ENCODE data around the gene CAMK2B. TPM values are rescaled to one million over a fixed set of nuclear protein-coding genes. Genes with fewer than 3 reads are reported as not detected.

Gene CAMK2B
- total RNA-seq, 2 experiments from 2014 or later, result 0.97 to 1.9 TPM

DNA sequence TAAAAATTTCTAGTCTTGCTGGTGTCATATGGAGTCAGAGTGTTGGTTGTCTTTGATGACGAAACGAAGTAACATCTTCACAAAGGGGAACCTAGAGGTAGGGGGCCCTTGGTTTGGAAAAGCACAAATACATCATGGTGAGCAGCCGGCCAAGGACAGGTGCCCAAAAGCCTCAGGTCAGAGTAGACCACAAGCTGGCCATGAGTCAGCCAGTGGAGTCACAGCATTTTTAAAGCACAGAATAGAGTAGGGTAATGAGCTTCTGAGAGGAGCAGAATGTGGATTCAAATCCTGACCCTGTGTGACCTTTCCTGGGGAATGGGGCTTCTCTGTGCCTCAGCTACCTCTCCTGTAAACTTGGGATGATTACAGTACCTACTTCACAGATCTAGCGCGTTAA lies 5.3 kb downstream of the CAMK2B start:
- ChIA-PET CTCF (interaction anchor here (1.2 kb wide), 1 partner anchor 79 kb away, joined by 5 read pairs; no protein-coding TSS in a partner anchor), POLR2A (interaction anchor here (1.0 kb wide), 1 partner anchor 171 kb away, joined by 3 read pairs; no protein-coding TSS in a partner anchor)
- intact Hi-C loops (cut with micrococcal nuclease), result no loop called here
- Mint-ChIP-seq H3K4me3 (no peak overlapping the region), H3K27ac (no peak overlapping the region), H3K27me3 (peaks cover 18% of the 10 kb centered on the region), H3K9me3 (peaks cover 3% of the 10 kb centered on the region), H3K36me3 (ENCODE audit: low read depth) (no peaks in the 10 kb centered on the region), H3K4me1 (ENCODE audit: low read depth) (peaks cover 4% of the 10 kb centered on the region)
- TF ChIP-seq, protein P1, sequence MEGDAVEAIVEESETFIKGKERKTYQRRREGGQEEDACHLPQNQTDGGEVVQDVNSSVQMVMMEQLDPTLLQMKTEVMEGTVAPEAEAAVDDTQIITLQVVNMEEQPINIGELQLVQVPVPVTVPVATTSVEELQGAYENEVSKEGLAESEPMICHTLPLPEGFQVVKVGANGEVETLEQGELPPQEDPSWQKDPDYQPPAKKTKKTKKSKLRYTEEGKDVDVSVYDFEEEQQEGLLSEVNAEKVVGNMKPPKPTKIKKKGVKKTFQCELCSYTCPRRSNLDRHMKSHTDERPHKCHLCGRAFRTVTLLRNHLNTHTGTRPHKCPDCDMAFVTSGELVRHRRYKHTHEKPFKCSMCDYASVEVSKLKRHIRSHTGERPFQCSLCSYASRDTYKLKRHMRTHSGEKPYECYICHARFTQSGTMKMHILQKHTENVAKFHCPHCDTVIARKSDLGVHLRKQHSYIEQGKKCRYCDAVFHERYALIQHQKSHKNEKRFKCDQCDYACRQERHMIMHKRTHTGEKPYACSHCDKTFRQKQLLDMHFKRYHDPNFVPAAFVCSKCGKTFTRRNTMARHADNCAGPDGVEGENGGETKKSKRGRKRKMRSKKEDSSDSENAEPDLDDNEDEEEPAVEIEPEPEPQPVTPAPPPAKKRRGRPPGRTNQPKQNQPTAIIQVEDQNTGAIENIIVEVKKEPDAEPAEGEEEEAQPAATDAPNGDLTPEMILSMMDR (IDR thresholded peaks at IDR 0.05), result no peak
- DNase-seq, result no peak
- no peak for ATAC-seq

DNA sequence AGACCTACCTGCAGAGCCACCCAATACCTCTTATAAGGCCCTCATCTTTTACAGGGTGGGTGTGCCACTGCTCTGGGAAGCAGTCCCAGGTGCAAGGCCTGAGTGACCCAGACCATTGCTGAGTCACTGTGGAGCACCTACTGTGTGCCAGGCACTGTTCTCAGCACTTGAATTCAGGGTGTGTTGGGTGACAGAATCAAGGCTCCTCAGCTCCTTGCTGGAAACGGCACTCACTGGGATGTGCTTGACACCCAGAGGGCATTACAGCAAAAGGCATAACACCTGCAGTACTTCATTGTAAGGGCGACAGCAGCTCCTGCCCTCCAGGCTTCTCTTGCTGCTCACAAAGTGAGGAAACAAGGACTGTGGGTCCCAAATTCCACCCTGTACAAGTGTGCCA lies 7.1 kb downstream of the CAMK2B start:
- H3K36me3 Mint-ChIP-seq (ENCODE audit: low read depth), result no peaks in the 10 kb centered on the region
- no peaks in the 10 kb centered on the region for H3K4me1 Mint-ChIP-seq (ENCODE audit: low read depth)
- H3K27me3 Mint-ChIP-seq, result peaks cover 6% of the 10 kb centered on the region
- no peak for ATAC-seq
- no peak for DNase-seq
- no peak overlapping the region for H3K27ac Mint-ChIP-seq
- TF ChIP-seq, protein P1 (IDR thresholded peaks at IDR 0.05), result no peak
- H3K9me3 Mint-ChIP-seq, result peaks cover 3% of the 10 kb centered on the region
- intact Hi-C loops (cut with micrococcal nuclease), result no loop called here
- no peak overlapping the region for H3K4me3 Mint-ChIP-seq
- ChIA-PET CTCF (interaction anchor here (1.1 to 1.4 kb wide), 2 partner anchors 77 to 216 kb away, joined by 3 to 5 read pairs; no protein-coding TSS in a partner anchor), POLR2A (interaction anchor here (0.9 to 1.2 kb wide), 2 partner anchors 19 to 77 kb away, joined by 3 read pairs; no protein-coding TSS in a partner anchor)

DNA sequence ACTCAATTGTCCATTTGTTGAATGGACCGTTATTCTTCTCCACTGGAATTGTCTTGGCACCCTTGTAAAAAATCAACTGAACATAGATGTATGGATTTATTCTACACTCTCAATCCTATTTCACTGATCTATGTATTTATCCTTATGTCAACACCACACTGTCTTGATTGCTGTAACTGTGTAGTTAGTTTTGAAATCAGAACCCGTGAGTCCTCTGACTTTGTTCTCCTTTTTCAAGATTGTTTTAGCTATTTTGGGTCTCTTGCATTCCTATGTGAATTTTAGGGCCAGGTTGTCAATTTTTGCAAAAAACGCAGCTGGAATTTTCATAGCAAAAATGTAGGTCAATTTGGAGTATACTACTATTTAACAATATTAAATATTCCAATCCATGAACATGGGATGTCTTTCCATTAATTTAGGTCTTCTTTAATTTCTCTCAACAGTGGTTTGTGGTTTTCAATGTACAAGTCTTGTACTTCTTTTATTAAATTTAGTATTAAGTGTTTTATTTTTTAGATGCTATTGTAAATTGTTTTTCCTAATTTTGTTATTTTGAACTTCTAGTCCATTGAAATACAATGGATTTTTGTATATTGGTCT lies 10.0 kb downstream of the CAMK2B start:
- no peaks in the 10 kb centered on the region for H3K4me1 Mint-ChIP-seq (ENCODE audit: low read depth)
- no peak overlapping the region for H3K27ac Mint-ChIP-seq
- H3K4me3 Mint-ChIP-seq, result no peak overlapping the region
- POLR2A ChIA-PET, result no interaction called here
- DNase-seq (no peak), ATAC-seq (no peak)
- H3K36me3 Mint-ChIP-seq (ENCODE audit: low read depth), result no peaks in the 10 kb centered on the region
- CTCF ChIA-PET, result interaction anchor here (0.8 kb wide), 1 partner anchor 11 kb away, joined by 3 read pairs; no protein-coding TSS in a partner anchor
- TF ChIP-seq, protein P1 (IDR thresholded peaks at IDR 0.05), result no peak
- H3K27me3 Mint-ChIP-seq, result peaks cover 9% of the 10 kb centered on the region
- intact Hi-C loops (cut with micrococcal nuclease), result no loop called here
- peaks cover 3% of the 10 kb centered on the region for H3K9me3 Mint-ChIP-seq

DNA sequence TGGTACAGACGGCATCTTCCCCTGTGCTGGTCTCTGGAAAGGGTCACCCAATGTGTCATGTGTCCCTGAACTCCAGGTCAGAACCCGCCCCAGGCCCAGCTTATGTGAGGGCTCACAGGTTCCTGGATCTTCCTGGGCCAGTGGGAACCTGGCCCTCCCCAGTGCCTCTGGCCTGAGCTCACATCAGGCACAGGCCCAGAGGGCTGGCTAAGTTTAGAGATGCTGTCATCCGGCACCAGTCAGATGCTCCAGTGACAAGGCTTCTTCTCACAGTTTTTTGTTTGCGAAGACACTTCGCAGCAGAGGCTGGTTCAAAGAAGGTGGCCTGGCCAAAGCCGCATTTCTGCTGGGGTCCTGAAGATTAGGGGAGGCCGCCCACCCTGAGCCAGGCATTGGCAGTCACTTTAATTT lies 11.8 kb downstream of the CAMK2B start:
- H3K27me3 Mint-ChIP-seq, result peaks cover 14% of the 10 kb centered on the region
- ChIA-PET CTCF (no interaction called here), POLR2A (no interaction called here)
- ATAC-seq (no peak), DNase-seq (no peak)
- no peak overlapping the region for H3K27ac Mint-ChIP-seq
- no peaks in the 10 kb centered on the region for H3K36me3 Mint-ChIP-seq (ENCODE audit: low read depth)
- TF ChIP-seq, protein P1 (IDR thresholded peaks at IDR 0.05), result no peak
- intact Hi-C loops (cut with micrococcal nuclease), result no loop called here
- peaks cover 3% of the 10 kb centered on the region for H3K9me3 Mint-ChIP-seq
- H3K4me1 Mint-ChIP-seq (ENCODE audit: low read depth), result peaks cover 2% of the 10 kb centered on the region
- H3K4me3 Mint-ChIP-seq, result no peak overlapping the region

DNA sequence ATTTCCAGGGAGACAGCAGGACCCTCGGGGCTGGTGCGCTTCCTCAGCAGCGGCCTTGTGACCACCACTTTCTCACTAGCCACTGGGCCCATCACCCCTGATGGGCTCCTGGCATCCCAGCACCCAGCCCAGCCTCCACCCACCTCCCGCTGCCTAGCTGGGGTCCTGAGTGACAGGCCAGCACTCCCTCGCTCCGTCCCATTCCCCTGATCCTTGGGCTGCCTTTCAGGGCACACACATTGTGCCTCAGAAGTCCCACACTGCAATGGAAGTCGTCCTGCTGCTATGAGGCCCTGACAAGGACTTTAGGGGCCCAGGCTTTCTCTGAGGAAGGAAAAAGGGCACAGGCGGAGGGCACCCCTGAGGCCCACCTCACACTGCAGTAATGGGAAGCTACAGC lies 12.4 kb downstream of the CAMK2B start:
- no peak overlapping the region for H3K4me3 Mint-ChIP-seq
- ChIA-PET POLR2A (no interaction called here), CTCF (no interaction called here)
- TF ChIP-seq, protein P1 (IDR thresholded peaks at IDR 0.05), result no peak
- peaks cover 3% of the 10 kb centered on the region for H3K9me3 Mint-ChIP-seq
- peaks cover 2% of the 10 kb centered on the region for H3K4me1 Mint-ChIP-seq (ENCODE audit: low read depth)
- intact Hi-C loops (cut with micrococcal nuclease), result no loop called here
- H3K27ac Mint-ChIP-seq, result no peak overlapping the region
- ATAC-seq, result no peak
- H3K36me3 Mint-ChIP-seq (ENCODE audit: low read depth), result no peaks in the 10 kb centered on the region
- peaks cover 16% of the 10 kb centered on the region for H3K27me3 Mint-ChIP-seq
- DNase-seq, result no peak

Measured in activated CD8-positive, alpha-beta T cell treated with anti-CD3 and anti-CD28 coated beads for 36 hours (primary cell).